IMR-90 (cell line): ENCODE measurements around the gene KLRF1. TPM values are rescaled to one million over a fixed set of nuclear protein-coding genes. Genes with fewer than 3 reads are reported as not detected.

Experiments used
- ATAC-seq: fragments of 200-7000 bp; cut with Tn5 transposase; 2 replicates; pipeline ENCODE4 v1.9.1; 2020; ENCODE audit warnings: low read depth, mild to moderate bottlenecking, moderate library complexity
- BruUV-seq: library from RNA; stranded (reverse); fragments of 400-500 nt; replicated peaks from 2 replicates; lab custom pipeline; 2021; lab: Mats Ljungman, UMichigan
- CTCF ChIA-PET: fragments of 300-600 bp; formaldehyde crosslinking; extraction: SDS; loops from one replicate; lab custom pipeline; 2021; ENCODE audit warnings: antibody characterized with exemption; lab: Yijun Ruan, JAX
- POLR2A ChIA-PET: fragments of 300-600 bp; sonication (Branson Sonifier 250); formaldehyde crosslinking; loops from one replicate; lab custom pipeline; 2022; ENCODE audit warnings: antibody characterized with exemption; ENCODE audit not compliant: unreplicated experiment; lab: Charles Lee
- DNase-seq: peaks from one replicate; pipeline ENCODE4 v3.0.0; 2013
- H2AFZ ChIP-seq: replicated peaks from 2 replicates; pipeline ENCODE3; 2013; ENCODE audit warnings: low read length, mild to moderate bottlenecking; ENCODE audit not compliant: poor library complexity
- H2AK5ac ChIP-seq: 2 replicates; pipeline ENCODE4 v1.6.1; 2013; ENCODE audit warnings: low read depth, low read length, inconsistent platforms
- H2AK9ac ChIP-seq: replicated peaks from 2 replicates; pipeline ENCODE3; 2013; ENCODE audit warnings: mild to moderate bottlenecking, low read depth, low read length, moderate library complexity; ENCODE audit not compliant: poor library complexity
- H2BK120ac ChIP-seq: 2 replicates; pipeline ENCODE4 v1.6.1; 2013; ENCODE audit warnings: low read depth, low read length, inconsistent platforms
- H2BK15ac ChIP-seq: 3 replicates; pipeline ENCODE4 v1.6.1; 2013; ENCODE audit warnings: low read depth, low read length, inconsistent platforms
- H2BK20ac ChIP-seq: 2 replicates; pipeline ENCODE4 v1.6.1; 2013; ENCODE audit warnings: low read depth, mild to moderate bottlenecking, inconsistent platforms, low read length, moderate library complexity
- H2BK5ac ChIP-seq: 2 replicates; pipeline ENCODE4 v1.6.1; 2013; ENCODE audit warnings: mild to moderate bottlenecking, low read depth, low read length, inconsistent platforms; ENCODE audit not compliant: poor library complexity, severe bottlenecking
- H3K14ac ChIP-seq: replicated peaks from 2 replicates; pipeline ENCODE4 v1.6.1; 2013; ENCODE audit warnings: low read depth, low read length, inconsistent platforms
- H3K18ac ChIP-seq: 2 replicates; pipeline ENCODE4 v1.6.1; 2013; ENCODE audit warnings: low read depth, low read length, control low read depth
- H3K23ac ChIP-seq: 2 replicates; pipeline ENCODE4 v1.6.1; 2013; ENCODE audit warnings: low read depth, low read length, inconsistent platforms
- H3K27ac ChIP-seq: 2 replicates; pipeline ENCODE4 v1.5.1; 2013; ENCODE audit warnings: mild to moderate bottlenecking, control low read depth, low read length; ENCODE audit not compliant: insufficient read depth
- H3K27me3 ChIP-seq: 2 replicates; pipeline ENCODE4 v1.6.1; 2013; ENCODE audit warnings: low read length; ENCODE audit not compliant: control insufficient read depth, insufficient read depth
- H3K36me3 ChIP-seq: 2 replicates; pipeline ENCODE4 v1.6.1; 2013; ENCODE audit warnings: low read length, mixed read lengths; ENCODE audit not compliant: control insufficient read depth, insufficient read depth
- H3K4ac ChIP-seq: 2 replicates; pipeline ENCODE4 v1.6.1; 2013; ENCODE audit warnings: low read depth, low read length, inconsistent platforms
- H3K4me1 ChIP-seq: 2 replicates; pipeline ENCODE4 v1.6.1; 2013; ENCODE audit warnings: low read length, mixed read lengths; ENCODE audit not compliant: control insufficient read depth, insufficient read depth
- H3K4me2 ChIP-seq: 2 replicates; pipeline ENCODE4 v1.6.1; 2013; ENCODE audit warnings: low read depth, mild to moderate bottlenecking, control low read depth, low read length, moderate library complexity
- H3K4me3 ChIP-seq: 2 replicates; pipeline ENCODE4 v1.5.1; 2013; ENCODE audit warnings: low read depth, mild to moderate bottlenecking, control low read depth, low read length, moderate library complexity; ENCODE audit not compliant: insufficient read depth
- H3K56ac ChIP-seq: 2 replicates; pipeline ENCODE4 v1.6.1; 2013; ENCODE audit warnings: low read length, inconsistent platforms; ENCODE audit not compliant: insufficient read depth; ENCODE audit errors: extremely low read depth
- H3K79me1 ChIP-seq, 2 experiments: 2 replicates each; pipeline ENCODE4 v1.6.1; 2013; ENCODE audit warnings: low read length in 2 of 2, inconsistent platforms in 1 of 2, low read depth in 1 of 2
- H3K9ac ChIP-seq: 2 replicates; pipeline ENCODE4 v1.6.1; 2013; ENCODE audit warnings: low read depth, low read length, control low read depth
- H3K9me1 ChIP-seq: 2 replicates; pipeline ENCODE4 v1.6.1; 2013; ENCODE audit warnings: low read length, inconsistent platforms; ENCODE audit not compliant: insufficient read depth
- H3K9me3 ChIP-seq: 2 replicates; pipeline ENCODE4 v1.6.1; 2013; ENCODE audit warnings: low read length; ENCODE audit not compliant: control insufficient read depth, insufficient read depth
- H4K20me1 ChIP-seq: 2 replicates; pipeline ENCODE4 v1.6.1; 2013; ENCODE audit warnings: low read length, inconsistent platforms; ENCODE audit not compliant: insufficient read depth
- H4K5ac ChIP-seq: 2 replicates; pipeline ENCODE4 v1.6.1; 2013; ENCODE audit warnings: mild to moderate bottlenecking, low read depth, low read length, control low read depth
- H4K8ac ChIP-seq, 2 experiments: 2 replicates each; pipeline ENCODE4 v1.6.1; 2013; ENCODE audit warnings: low read depth in 2 of 2, low read length in 2 of 2, control low read depth in 1 of 2, inconsistent platforms in 1 of 2
- H4K91ac ChIP-seq: 2 replicates; pipeline ENCODE4 v1.6.1; 2013; ENCODE audit warnings: low read depth, low read length, inconsistent platforms; ENCODE audit not compliant: insufficient read depth
- BHLHE40 ChIP-seq: fragments of 150-350 bp; IDR thresholded peaks from 2 replicates; pipeline ENCODE4 v1.6.1; 2016; ENCODE audit warnings: mild to moderate bottlenecking, low read depth, low read length
- CEBPB ChIP-seq: IDR thresholded peaks from 2 replicates; pipeline ENCODE4 v1.6.1; 2012; ENCODE audit warnings: low read depth, low read length, improper control_type of control experiment
- CHD1 ChIP-seq: IDR thresholded peaks from 2 replicates; pipeline ENCODE4 v1.6.1; 2012; ENCODE audit warnings: low read depth, low read length, improper control_type of control experiment
- ELK1 ChIP-seq: fragments of 150-350 bp; IDR thresholded peaks from 2 replicates; pipeline ENCODE4 v1.6.1; 2016; ENCODE audit warnings: low read depth, mild to moderate bottlenecking, low read length, moderate library complexity, borderline replicate concordance
- FOS ChIP-seq: fragments of 150-350 bp; IDR thresholded peaks from 2 replicates; pipeline ENCODE4 v1.6.1; 2016; ENCODE audit warnings: low read depth, low read length
- MAFK ChIP-seq: IDR thresholded peaks from 2 replicates; pipeline ENCODE4 v1.6.1; 2012; ENCODE audit warnings: low read depth, low read length, improper control_type of control experiment
- MAZ ChIP-seq: IDR thresholded peaks from 2 replicates; pipeline ENCODE4 v1.6.1; 2012; ENCODE audit warnings: low read depth, mild to moderate bottlenecking, low read length, improper control_type of control experiment, moderate library complexity, borderline replicate concordance
- MXI1 ChIP-seq: IDR thresholded peaks from 2 replicates; pipeline ENCODE4 v1.6.1; 2012; ENCODE audit warnings: low read depth, mild to moderate bottlenecking, low read length, moderate library complexity, borderline replicate concordance
- NFE2L2 ChIP-seq: fragments of 150-350 bp; IDR thresholded peaks from 2 replicates; pipeline ENCODE4 v1.6.1; 2016; ENCODE audit warnings: low read depth, mild to moderate bottlenecking, low read length
- POLR2A ChIP-seq: IDR thresholded peaks from 2 replicates; pipeline ENCODE4 v1.6.1; 2012; ENCODE audit warnings: mild to moderate bottlenecking, low read depth, low read length
- RAD21 ChIP-seq: IDR thresholded peaks from 2 replicates; pipeline ENCODE4 v1.6.1; 2012; ENCODE audit warnings: low read length, improper control_type of control experiment
- RCOR1 ChIP-seq: IDR thresholded peaks from 2 replicates; pipeline ENCODE4 v1.6.1; 2012; ENCODE audit warnings: mild to moderate bottlenecking, low read length, improper control_type of control experiment; ENCODE audit not compliant: insufficient replicate concordance
- RFX5 ChIP-seq: IDR thresholded peaks from 2 replicates; pipeline ENCODE4 v1.8.0; 2012; ENCODE audit warnings: low read depth, mild to moderate bottlenecking, low read length, moderate library complexity
- SMC3 ChIP-seq: fragments of 150-350 bp; IDR thresholded peaks from 2 replicates; pipeline ENCODE4 v1.6.1; 2016; ENCODE audit warnings: low read depth, mild to moderate bottlenecking, antibody characterized with exemption, low read length, moderate library complexity
- USF2 ChIP-seq: fragments of 150-350 bp; IDR thresholded peaks from 2 replicates; pipeline ENCODE4 v1.6.1; 2017; ENCODE audit warnings: mild to moderate bottlenecking, antibody characterized with exemption, low read length, low read depth
- WGBS, 2 experiments: methylation state at CpG; one replicate each; pipeline versions ENCODE4 v1.1.5 to v1.1.7; 2013; ENCODE audit warnings: missing lambda C conversion rate in 2 of 2; ENCODE audit not compliant: insufficient read length in 1 of 2; ENCODE audit errors: extremely low coverage in 2 of 2; 5-methylcytosine and 5-hydroxymethylcytosine counted together
- dilution Hi-C: fragments of 300-500 bp; cut with HindIII; formaldehyde crosslinking; loops from one replicate; pipeline ENCODE4 v1.14.3; 2018; ENCODE audit warnings: low sequenced_read_pairs; ENCODE audit not compliant: unreplicated experiment
- in situ Hi-C: fragments of 300-500 bp; cut with MboI; formaldehyde crosslinking; loops from 3 replicates; pipeline ENCODE4 v1.14.3; 2019; ENCODE audit warnings: low sequenced_read_pairs, inconsistent platforms, mixed read lengths
- intact Hi-C: fragments of 100-400 bp; cut with micrococcal nuclease; formaldehyde crosslinking; loops from 2 replicates; pipeline ENCODE4 v1.10.0; 2022
- polyA plus RNA-seq, 3 experiments: library from polyadenylated mRNA; depleted of rRNA; stranded (reverse); fragments of >200 nt; gene quantifications; 2 replicates each; pipeline ENCODE4 v1.2.3, GENCODE V29; 2012; ENCODE audit warnings: low replicate concordance in 1 of 3
- total RNA-seq: library from RNA; depleted of rRNA; stranded (reverse); fragments of >200 nt; gene quantifications from 2 replicates; pipeline ENCODE4 v1.2.3, GENCODE V29; 2012
- TF ChIP-seq, protein P1 (sequence below): conservative IDR thresholded peaks from 2 replicates; pipeline ENCODE4 v1.5.1; 2012; ENCODE audit warnings: mild to moderate bottlenecking, low read depth, low read length, improper control_type of control experiment

The KLRF1 gene
- total and polyA plus RNA-seq, 2 of the 4 experiments (the other 2 are of a cell fraction) = not detected

- Histone ChIP-seq H2AK9ac (no peak overlapping the region), H2BK5ac (no peak overlapping the region), H3K18ac (no peak overlapping the region), H2AK5ac (no peak overlapping the region), H3K4ac (no peak overlapping the region), H3K9ac (no peak overlapping the region), H3K27ac (no peak overlapping the region), H3K36me3 (no peaks in the 10 kb centered on the region), H4K8ac (no peak overlapping the region), H3K23ac (no peak overlapping the region), H2BK120ac (no peak overlapping the region), H3K4me2 (no peak overlapping the region), H3K9me1 (no peaks in the 10 kb centered on the region), H4K20me1 (no peaks in the 10 kb centered on the region), H3K9me3 (no peaks in the 10 kb centered on the region), H2BK20ac (no peak overlapping the region), H3K79me1 (no peaks in the 10 kb centered on the region), H3K4me1 (no peaks in the 10 kb centered on the region), H2BK15ac (no peak overlapping the region), H3K4me3 (no peak overlapping the region), H3K56ac (no peak overlapping the region), H3K27me3 (peaks cover 5% of the 10 kb centered on the region), H2AFZ (no peak overlapping the region), H4K91ac (no peak overlapping the region), H3K14ac (no peak overlapping the region), H4K5ac (no peak overlapping the region)
- ChIA-PET CTCF (interaction anchor here (0.6 kb wide), 1 partner anchor 354 kb away, joined by 7 read pairs; no protein-coding TSS in a partner anchor), POLR2A (no interaction called here)
- in situ Hi-C loops = no loop called here
- BruUV-seq = no TSS peak
- no peak for ATAC-seq
- TF ChIP-seq SMC3 = no peak
- TF ChIP-seq RCOR1 = no peak
- no peak for TF ChIP-seq BHLHE40
- no peak for TF ChIP-seq RAD21
- no peak for TF ChIP-seq MXI1
- TF ChIP-seq NFE2L2 = no peak
- TF ChIP-seq, protein P1, sequence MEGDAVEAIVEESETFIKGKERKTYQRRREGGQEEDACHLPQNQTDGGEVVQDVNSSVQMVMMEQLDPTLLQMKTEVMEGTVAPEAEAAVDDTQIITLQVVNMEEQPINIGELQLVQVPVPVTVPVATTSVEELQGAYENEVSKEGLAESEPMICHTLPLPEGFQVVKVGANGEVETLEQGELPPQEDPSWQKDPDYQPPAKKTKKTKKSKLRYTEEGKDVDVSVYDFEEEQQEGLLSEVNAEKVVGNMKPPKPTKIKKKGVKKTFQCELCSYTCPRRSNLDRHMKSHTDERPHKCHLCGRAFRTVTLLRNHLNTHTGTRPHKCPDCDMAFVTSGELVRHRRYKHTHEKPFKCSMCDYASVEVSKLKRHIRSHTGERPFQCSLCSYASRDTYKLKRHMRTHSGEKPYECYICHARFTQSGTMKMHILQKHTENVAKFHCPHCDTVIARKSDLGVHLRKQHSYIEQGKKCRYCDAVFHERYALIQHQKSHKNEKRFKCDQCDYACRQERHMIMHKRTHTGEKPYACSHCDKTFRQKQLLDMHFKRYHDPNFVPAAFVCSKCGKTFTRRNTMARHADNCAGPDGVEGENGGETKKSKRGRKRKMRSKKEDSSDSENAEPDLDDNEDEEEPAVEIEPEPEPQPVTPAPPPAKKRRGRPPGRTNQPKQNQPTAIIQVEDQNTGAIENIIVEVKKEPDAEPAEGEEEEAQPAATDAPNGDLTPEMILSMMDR = no peak
- TF ChIP-seq CEBPB = no peak
- TF ChIP-seq ELK1 = no peak
- TF ChIP-seq POLR2A = no peak
- no peak for TF ChIP-seq MAFK
- TF ChIP-seq FOS = no peak
- no peak for TF ChIP-seq RFX5
- TF ChIP-seq MAZ = no peak
- no peak for TF ChIP-seq USF2
- TF ChIP-seq CHD1 = no peak
- WGBS, 2 experiments = no CpG with 5 or more reads among the region's 4 CpGs
- intact Hi-C loops = no loop called here
- dilution Hi-C loops = no loop called here
- DNase-seq = no peak
Observed at GRCh38 chr12:9809338-9809737, 17.9 kb upstream of the KLRF1 start.
